Measurements from ENCODE around the gene MACROD1. TPM values are rescaled to one million over a fixed set of nuclear protein-coding genes. Genes with fewer than 3 reads are reported as not detected.

MACROD1 gene
- total RNA-seq, 2 experiments from 2014 or later, result 6.0 to 6.3 TPM

GRCh38 chr11:64089493-64089892 lies 76.4 kb downstream of the MACROD1 start:
- no peak for ATAC-seq (ENCODE audit: poor library complexity)
- H3K27me3 ChIP-seq (ENCODE audit: control insufficient read depth in 1 of 2, insufficient read depth in 2 of 2, low read length in 2 of 2), result no peaks in the 10 kb centered on the region

GRCh38 chr11:64089027-64089360 lies 76.9 kb downstream of the MACROD1 start:
- no peaks in the 10 kb centered on the region for H3K27me3 ChIP-seq (ENCODE audit: control insufficient read depth in 1 of 2, insufficient read depth in 2 of 2, low read length in 2 of 2)

More at GRCh38 chr11:64089493-64089892, 76.4 kb downstream of the MACROD1 start:
- H3K36me3 ChIP-seq (ENCODE audit: insufficient read depth, low read length), result no peaks in the 10 kb centered on the region
- Mint-ChIP-seq H3K4me1 (ENCODE audit: low read depth) (no peaks in the 10 kb centered on the region), H3K4me3 (no peak overlapping the region), H3K27ac (no peak overlapping the region), H3K9me3 (no peaks in the 10 kb centered on the region), H3K36me3 (ENCODE audit: low read depth) (no peaks in the 10 kb centered on the region), H3K27me3 (no peaks in the 10 kb centered on the region)
- no peak overlapping the region for H3K4me3 ChIP-seq (ENCODE audit: low read length)
- no peak overlapping the region for H3K27ac ChIP-seq (ENCODE audit: low read depth in 1 of 2, low read length in 2 of 2)
- no peak for DNase-seq
- no peaks in the 10 kb centered on the region for H3K9me3 ChIP-seq (ENCODE audit: control insufficient read depth in 1 of 2, insufficient read depth in 1 of 2, low read length in 2 of 2)
- intact Hi-C loops (cut with DNase I, micrococcal nuclease), result no loop called here
- no peak for TF ChIP-seq CTCF (IDR thresholded peaks at IDR 0.05)
- CTCF ChIA-PET, result no interaction called here
- POLR2A ChIA-PET, result no interaction called here
- peaks cover 3% of the 10 kb centered on the region for H3K4me1 ChIP-seq (ENCODE audit: insufficient read depth, low read length)

GRCh38 chr11:64088162-64089026 lies 77.5 kb downstream of the MACROD1 start:
- no peaks in the 10 kb centered on the region for H3K4me1 Mint-ChIP-seq (ENCODE audit: low read depth)
- POLR2A ChIA-PET, result no interaction called here
- no peak overlapping the region for H3K27ac Mint-ChIP-seq
- DNase-seq, result no peak
- no peak for ATAC-seq (ENCODE audit: poor library complexity)
- H3K4me3 ChIP-seq (ENCODE audit: low read length), result no peak overlapping the region
- H3K4me1 ChIP-seq (ENCODE audit: insufficient read depth, low read length), result peaks cover 3% of the 10 kb centered on the region
- intact Hi-C loops (cut with DNase I, micrococcal nuclease), result no loop called here
- no peak for TF ChIP-seq CTCF (IDR thresholded peaks at IDR 0.05)
- H3K27ac ChIP-seq (ENCODE audit: low read depth in 1 of 2, low read length in 2 of 2), result no peak overlapping the region
- H3K36me3 ChIP-seq (ENCODE audit: insufficient read depth, low read length), result no peaks in the 10 kb centered on the region
- H3K4me3 Mint-ChIP-seq, result no peak overlapping the region
- CTCF ChIA-PET, result no interaction called here
- H3K9me3 ChIP-seq (ENCODE audit: control insufficient read depth in 1 of 2, insufficient read depth in 1 of 2, low read length in 2 of 2), result no peaks in the 10 kb centered on the region
- no peaks in the 10 kb centered on the region for H3K9me3 Mint-ChIP-seq
- H3K27me3 ChIP-seq (ENCODE audit: control insufficient read depth in 1 of 2, insufficient read depth in 2 of 2, low read length in 2 of 2), result no peaks in the 10 kb centered on the region
- H3K27me3 Mint-ChIP-seq, result no peaks in the 10 kb centered on the region
- H3K36me3 Mint-ChIP-seq (ENCODE audit: low read depth), result no peaks in the 10 kb centered on the region

More at GRCh38 chr11:64089027-64089360, 76.9 kb downstream of the MACROD1 start:
- Histone ChIP-seq H3K9me3 (ENCODE audit: control insufficient read depth in 1 of 2, insufficient read depth in 1 of 2, low read length in 2 of 2) (no peaks in the 10 kb centered on the region), H3K36me3 (ENCODE audit: insufficient read depth, low read length) (no peaks in the 10 kb centered on the region), H3K4me3 (ENCODE audit: low read length) (no peak overlapping the region), H3K4me1 (ENCODE audit: insufficient read depth, low read length) (peaks cover 3% of the 10 kb centered on the region), H3K27ac (ENCODE audit: low read depth in 1 of 2, low read length in 2 of 2) (no peak overlapping the region)
- ATAC-seq (ENCODE audit: poor library complexity) (no peak), DNase-seq (no peak)
- TF ChIP-seq CTCF (IDR thresholded peaks at IDR 0.05), result no peak
- Mint-ChIP-seq H3K9me3 (no peaks in the 10 kb centered on the region), H3K4me3 (no peak overlapping the region), H3K4me1 (ENCODE audit: low read depth) (no peaks in the 10 kb centered on the region), H3K27ac (no peak overlapping the region), H3K27me3 (no peaks in the 10 kb centered on the region), H3K36me3 (ENCODE audit: low read depth) (no peaks in the 10 kb centered on the region)
- ChIA-PET CTCF (no interaction called here), POLR2A (no interaction called here)
- intact Hi-C loops (cut with DNase I, micrococcal nuclease), result no loop called here
